ENCODE results near the gene TNS4. TPM values are rescaled to one million over a fixed set of nuclear protein-coding genes. Genes with fewer than 3 reads are reported as not detected.

Gene TNS4
- total and polyA plus RNA-seq, 7 experiments from 2014 or later = 1.2 to 10.3 (median 1.3) TPM; not detected in 4

DNA sequence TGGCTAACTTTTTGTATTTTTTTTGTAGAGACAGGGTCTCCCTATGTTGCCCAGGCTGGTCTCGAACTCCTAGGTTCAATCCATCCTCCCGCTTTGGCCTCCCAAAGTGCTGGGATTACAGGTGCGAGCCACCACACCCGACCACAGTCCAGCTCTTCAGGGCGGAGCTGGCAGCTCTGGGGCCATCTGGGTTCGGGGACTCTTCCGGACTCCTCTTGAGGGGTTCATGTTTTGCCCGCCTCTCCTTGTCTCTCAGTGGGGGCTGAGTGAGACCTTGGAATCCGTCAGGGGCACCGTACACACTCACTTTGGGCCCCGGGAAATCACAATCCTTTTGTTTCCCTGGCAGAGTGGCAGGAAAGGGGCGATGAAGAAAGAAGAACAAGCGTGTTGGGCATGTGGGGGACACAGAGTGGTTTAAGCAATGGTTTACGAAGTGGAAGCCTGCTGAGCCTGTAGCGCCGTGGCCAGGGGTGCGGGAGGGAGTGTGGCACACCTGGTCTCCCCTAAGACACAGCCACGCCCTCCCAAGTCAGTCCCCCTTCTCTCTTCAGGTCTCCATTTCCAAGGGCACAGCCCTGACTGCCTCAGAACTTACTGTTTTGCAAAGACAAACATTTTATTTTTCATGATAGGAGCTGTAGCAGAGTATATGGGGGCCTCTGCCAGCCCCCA lies 26.1 kb downstream of the TNS4 start:
- Histone ChIP-seq H3K27ac (ENCODE audit: low read depth, low read length) (no peak overlapping the region), H3K36me3 (ENCODE audit: control insufficient read depth in 2 of 3, insufficient read depth in 3 of 3, low read length in 3 of 3) (no peaks in the 10 kb centered on the region), H3K9me3 (ENCODE audit: control insufficient read depth in 2 of 3, low read length in 3 of 3) (no peaks in the 10 kb centered on the region), H3K4me1 (ENCODE audit: control insufficient read depth in 2 of 2, insufficient read depth in 2 of 2, low read length in 2 of 2) (peaks cover 11 to 33% of the 10 kb centered on the region in 2 donors), H3K27me3 (ENCODE audit: control insufficient read depth in 2 of 2, insufficient read depth in 2 of 2, low read length in 2 of 2) (no peaks in the 10 kb centered on the region), H3K4me3 (ENCODE audit: low read length) (no peak overlapping the region)
- CTCF ChIA-PET = interaction anchor here (0.6 to 5.2 kb wide), 10 partner anchors 10 to 140 kb away, joined by 3 to 73 read pairs (median 6); partner anchors contain the start of gene IGFBP4
- no peak for DNase-seq
- peak overlapping the region in 1 of 9 donors; percentile 74 for H3K27ac Mint-ChIP-seq
- H3K4me3 Mint-ChIP-seq = no peak overlapping the region
- ATAC-seq = no peak
- peaks cover 11 to 58% (median 17%) of the 10 kb centered on the region in 7 donors for H3K4me1 Mint-ChIP-seq
- intact Hi-C loops (cut with micrococcal nuclease) = no loop called here
- POLR2A ChIA-PET = interaction anchor here (0.6 to 1.2 kb wide), 4 partner anchors 26 to 99 kb away, joined by 3 to 5 read pairs (median 3); no protein-coding TSS in a partner anchor
- no peaks in the 10 kb centered on the region for H3K27me3 Mint-ChIP-seq
- peaks cover 0 to 20% (median 0%) of the 10 kb centered on the region in 5 donors for H3K36me3 Mint-ChIP-seq
- H3K9me3 Mint-ChIP-seq = peaks cover 0 to 4% (median 0%) of the 10 kb centered on the region in 11 donors

DNA sequence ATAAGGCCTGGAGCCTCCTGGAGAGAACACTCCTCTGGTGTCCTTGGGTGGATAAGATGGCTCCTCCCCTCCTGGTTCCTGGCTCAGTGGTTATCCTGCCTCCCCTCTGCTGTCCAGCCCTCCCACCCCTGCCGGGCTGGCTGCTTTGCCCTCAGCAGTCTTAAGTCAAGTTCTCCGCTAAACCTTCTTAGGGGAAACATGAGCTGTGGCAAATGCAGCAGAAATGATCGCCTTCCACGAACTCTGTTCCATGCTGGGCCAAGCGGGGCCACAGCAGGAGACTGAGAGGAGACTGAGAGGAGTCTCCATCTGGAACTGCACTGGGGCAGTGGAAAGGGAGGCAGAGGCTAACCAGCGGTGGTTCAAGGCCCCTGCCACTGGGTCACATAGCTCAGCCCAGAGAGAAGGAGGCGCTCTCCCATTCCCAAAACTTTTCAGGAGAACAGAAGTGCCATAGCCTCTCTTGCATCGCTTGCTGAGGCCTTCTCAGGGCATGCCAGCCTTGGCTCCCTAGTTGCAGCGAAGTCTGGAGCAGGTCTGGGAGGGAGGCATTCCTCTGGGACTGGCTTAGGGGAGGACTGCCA lies 26.9 kb downstream of the TNS4 start:
- ChIA-PET POLR2A (interaction anchor here (0.6 kb wide), 3 partner anchors 25 to 98 kb away, joined by 3 read pairs; no protein-coding TSS in a partner anchor), CTCF (interaction anchor here (0.6 to 5.2 kb wide), 5 partner anchors 30 to 140 kb away, joined by 5 to 73 read pairs (median 7); no protein-coding TSS in a partner anchor)
- H3K4me3 Mint-ChIP-seq = no peak overlapping the region
- peak overlapping the region in 2 of 9 donors; percentile 26 to 53 for H3K27ac Mint-ChIP-seq
- DNase-seq (no peak), ATAC-seq (no peak)
- H3K36me3 Mint-ChIP-seq = peaks cover 0 to 22% (median 0%) of the 10 kb centered on the region in 5 donors
- no peaks in the 10 kb centered on the region for H3K36me3 ChIP-seq (ENCODE audit: control insufficient read depth in 2 of 3, insufficient read depth in 3 of 3, low read length in 3 of 3)
- peaks cover 5 to 50% (median 13%) of the 10 kb centered on the region in 7 donors for H3K4me1 Mint-ChIP-seq
- H3K27ac ChIP-seq (ENCODE audit: low read depth, low read length) = no peak overlapping the region
- peaks cover 3 to 24% of the 10 kb centered on the region in 2 donors for H3K4me1 ChIP-seq (ENCODE audit: control insufficient read depth in 2 of 2, insufficient read depth in 2 of 2, low read length in 2 of 2)
- H3K9me3 ChIP-seq (ENCODE audit: control insufficient read depth in 2 of 3, low read length in 3 of 3) = no peaks in the 10 kb centered on the region
- intact Hi-C loops (cut with micrococcal nuclease) = no loop called here
- H3K27me3 ChIP-seq (ENCODE audit: control insufficient read depth in 2 of 2, insufficient read depth in 2 of 2, low read length in 2 of 2) = no peaks in the 10 kb centered on the region
- H3K27me3 Mint-ChIP-seq = peaks cover 0 to 4% (median 0%) of the 10 kb centered on the region in 5 donors
- H3K9me3 Mint-ChIP-seq = peaks cover 0 to 4% (median 0%) of the 10 kb centered on the region in 11 donors
- H3K4me3 ChIP-seq (ENCODE audit: low read length) = no peak overlapping the region

- no peaks in the 10 kb centered on the region for H3K27me3 ChIP-seq (ENCODE audit: control insufficient read depth in 2 of 2, insufficient read depth in 2 of 2, low read length in 2 of 2)
- H3K4me3 Mint-ChIP-seq = no peak overlapping the region
- H3K36me3 Mint-ChIP-seq = peaks cover 0 to 19% (median 0%) of the 10 kb centered on the region in 5 donors
- H3K4me1 Mint-ChIP-seq = peaks cover 2 to 44% (median 11%) of the 10 kb centered on the region in 7 donors
- intact Hi-C loops (cut with micrococcal nuclease) = no loop called here
- ATAC-seq (no peak), DNase-seq (no peak)
- no peak overlapping the region for H3K27ac ChIP-seq (ENCODE audit: low read depth, low read length)
- H3K4me1 ChIP-seq (ENCODE audit: control insufficient read depth in 2 of 2, insufficient read depth in 2 of 2, low read length in 2 of 2) = peaks cover 0 to 17% of the 10 kb centered on the region in 2 donors
- no peaks in the 10 kb centered on the region for H3K36me3 ChIP-seq (ENCODE audit: control insufficient read depth in 2 of 3, insufficient read depth in 3 of 3, low read length in 3 of 3)
- H3K4me3 ChIP-seq (ENCODE audit: low read length) = no peak overlapping the region
- H3K27ac Mint-ChIP-seq = peak overlapping the region in 5 of 9 donors; percentile 18 to 59 (median 43)
- H3K9me3 Mint-ChIP-seq = peaks cover 0 to 4% (median 0%) of the 10 kb centered on the region in 11 donors
- CTCF ChIA-PET = interaction anchor here (1.2 to 5.2 kb wide), 2 partner anchors 30 to 60 kb away, joined by 5 to 73 read pairs; no protein-coding TSS in a partner anchor
- POLR2A ChIA-PET = interaction anchor here (0.6 kb wide), 1 partner anchor 77 kb away, joined by 3 read pairs; no protein-coding TSS in a partner anchor
- no peaks in the 10 kb centered on the region for H3K9me3 ChIP-seq (ENCODE audit: control insufficient read depth in 2 of 3, low read length in 3 of 3)
- H3K27me3 Mint-ChIP-seq = peaks cover 0 to 5% (median 0%) of the 10 kb centered on the region in 5 donors
These were observed 27.7 kb downstream of the TNS4 start for GRCh38 chr17:40473573-40474365.

DNA sequence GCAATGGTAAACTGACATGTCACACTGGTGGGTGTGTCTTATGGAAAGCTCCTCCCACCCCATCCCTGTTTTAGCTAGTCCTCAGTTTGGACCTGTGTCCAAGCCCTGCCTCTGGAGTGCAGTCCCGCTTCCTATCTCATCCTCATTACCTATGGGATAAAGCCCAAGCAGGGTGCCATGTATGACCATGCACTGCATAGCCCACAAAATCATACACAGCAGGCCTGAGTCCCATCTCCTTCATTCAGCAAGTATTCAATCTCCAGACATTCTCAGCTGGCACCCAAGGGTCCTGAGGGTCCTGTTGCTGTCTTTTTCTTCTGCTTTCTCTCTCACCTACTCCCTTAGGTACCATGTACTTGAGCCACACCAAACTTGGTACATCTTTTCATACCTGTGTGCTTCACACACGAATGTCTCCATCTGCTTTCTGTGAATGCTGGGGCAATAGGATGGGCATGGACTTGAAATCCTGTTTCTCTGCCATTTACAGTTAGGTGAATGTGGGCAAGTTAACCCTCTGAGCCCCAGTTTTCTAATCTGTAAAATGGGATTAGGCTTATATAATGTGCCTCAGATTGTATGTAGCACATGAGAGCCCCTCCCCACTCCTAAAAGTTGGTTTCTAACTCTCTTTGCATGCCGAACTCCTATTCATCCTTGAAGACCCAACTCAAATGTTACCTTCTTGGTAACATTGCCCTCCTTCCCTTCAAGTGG lies 28.5 kb downstream of the TNS4 start:
- ATAC-seq (no peak), DNase-seq (no peak)
- POLR2A ChIA-PET = interaction anchor here (0.6 to 0.8 kb wide), 2 partner anchors 44 to 719 kb away, joined by 3 read pairs; no protein-coding TSS in a partner anchor
- Mint-ChIP-seq H3K36me3 (peaks cover 0 to 17% (median 0%) of the 10 kb centered on the region in 5 donors), H3K4me1 (peaks cover 0 to 39% (median 11%) of the 10 kb centered on the region in 7 donors), H3K27ac (peak overlapping the region in 3 of 9 donors; percentile 18 to 53 (median 46)), H3K9me3 (peaks cover 0 to 4% (median 0%) of the 10 kb centered on the region in 11 donors), H3K4me3 (no peak overlapping the region), H3K27me3 (peaks cover 0 to 5% (median 0%) of the 10 kb centered on the region in 5 donors)
- Histone ChIP-seq H3K36me3 (ENCODE audit: control insufficient read depth in 2 of 3, insufficient read depth in 3 of 3, low read length in 3 of 3) (no peaks in the 10 kb centered on the region), H3K9me3 (ENCODE audit: control insufficient read depth in 2 of 3, low read length in 3 of 3) (no peaks in the 10 kb centered on the region), H3K4me3 (ENCODE audit: low read length) (no peak overlapping the region), H3K27ac (ENCODE audit: low read depth, low read length) (no peak overlapping the region), H3K27me3 (ENCODE audit: control insufficient read depth in 2 of 2, insufficient read depth in 2 of 2, low read length in 2 of 2) (no peaks in the 10 kb centered on the region), H3K4me1 (ENCODE audit: control insufficient read depth in 2 of 2, insufficient read depth in 2 of 2, low read length in 2 of 2) (peaks cover 0 to 8% of the 10 kb centered on the region in 2 donors)
- intact Hi-C loops (cut with micrococcal nuclease) = no loop called here
- CTCF ChIA-PET = interaction anchor here (0.6 to 5.2 kb wide), 4 partner anchors 16 to 76 kb away, joined by 3 to 73 read pairs (median 4); no protein-coding TSS in a partner anchor

DNA sequence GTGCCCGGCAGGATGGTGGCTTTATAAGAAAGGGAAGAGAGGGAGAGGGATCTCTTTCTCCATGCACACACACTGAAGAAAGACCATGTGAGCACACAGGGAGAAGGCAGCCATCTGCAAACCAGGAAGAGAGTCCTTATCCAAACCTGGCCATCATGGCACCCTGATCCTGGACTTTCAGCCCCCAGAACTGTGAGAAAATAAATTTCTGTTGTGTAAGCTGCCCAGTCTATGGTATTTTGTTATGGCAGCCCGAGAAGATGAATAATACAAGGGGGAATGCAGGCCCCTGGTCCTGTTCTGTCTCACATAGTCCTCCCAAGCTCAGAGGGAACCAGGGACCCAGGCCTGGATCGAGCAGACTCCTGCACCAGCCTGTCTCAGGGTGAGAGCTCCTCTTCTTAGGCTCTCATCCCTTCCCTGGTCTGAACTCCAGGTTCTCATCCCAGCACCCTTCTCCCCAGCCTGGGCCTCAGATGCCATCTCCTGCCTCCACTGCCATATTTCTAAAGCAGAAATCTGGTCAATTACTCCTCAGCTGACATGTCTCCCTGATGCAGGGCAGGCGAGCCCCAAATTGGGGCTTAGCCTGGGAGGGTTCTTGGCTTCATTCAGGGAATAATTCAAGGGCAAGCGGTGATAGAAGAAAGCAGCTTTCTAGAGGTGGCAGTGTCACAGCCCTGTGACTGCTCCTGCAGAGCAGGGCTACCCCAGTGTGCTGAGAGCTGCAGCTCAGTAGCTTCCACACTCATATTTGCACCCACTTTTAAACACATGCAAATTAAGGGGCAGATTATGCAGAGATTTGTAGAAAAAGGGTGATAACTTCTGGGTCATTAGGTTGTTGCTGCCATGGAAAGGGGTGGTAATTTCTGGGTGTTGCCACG lies 29.3 kb downstream of the TNS4 start:
- Histone ChIP-seq H3K27ac (ENCODE audit: low read depth, low read length) (no peak overlapping the region), H3K4me3 (ENCODE audit: low read length) (no peak overlapping the region), H3K36me3 (ENCODE audit: control insufficient read depth in 2 of 3, insufficient read depth in 3 of 3, low read length in 3 of 3) (no peaks in the 10 kb centered on the region), H3K27me3 (ENCODE audit: control insufficient read depth in 2 of 2, insufficient read depth in 2 of 2, low read length in 2 of 2) (no peaks in the 10 kb centered on the region), H3K9me3 (ENCODE audit: control insufficient read depth in 2 of 3, low read length in 3 of 3) (no peaks in the 10 kb centered on the region), H3K4me1 (ENCODE audit: control insufficient read depth in 2 of 2, insufficient read depth in 2 of 2, low read length in 2 of 2) (no peaks in the 10 kb centered on the region)
- Mint-ChIP-seq H3K4me1 (peaks cover 0 to 33% (median 10%) of the 10 kb centered on the region in 7 donors), H3K36me3 (peaks cover 0 to 15% (median 0%) of the 10 kb centered on the region in 5 donors), H3K27ac (no peak overlapping the region), H3K27me3 (peaks cover 0 to 7% (median 0%) of the 10 kb centered on the region in 5 donors), H3K9me3 (peaks cover 0 to 4% (median 0%) of the 10 kb centered on the region in 11 donors), H3K4me3 (no peak overlapping the region)
- intact Hi-C loops (cut with micrococcal nuclease) = no loop called here
- ATAC-seq (no peak), DNase-seq (peak in 1 of 9 donors; percentile 0)
- ChIA-PET CTCF (interaction anchor here (0.6 to 1.1 kb wide), 3 partner anchors 15 to 77 kb away, joined by 3 to 5 read pairs (median 3); no protein-coding TSS in a partner anchor), POLR2A (interaction anchor here (0.5 to 1.1 kb wide), 4 partner anchors 45 to 719 kb away, joined by 3 to 4 read pairs (median 3); no protein-coding TSS in a partner anchor)
